Smooth muscle cell (in vitro differentiated cells): ENCODE results near the gene ZFYVE27. TPM values are rescaled to one million over a fixed set of nuclear protein-coding genes. Genes with fewer than 3 reads are reported as not detected.

Source experiments
- DNase-seq: peaks from one replicate; lab custom pipeline; 2025; ENCODE audit not compliant: unreplicated experiment; lab: John Stamatoyannopoulos, UW
- H2AFZ ChIP-seq: fragments of 200-600 bp; sonication (generic); 2 replicates; pipeline ENCODE4 v1.6.0; 2016; ENCODE audit warnings: antibody characterized with exemption, low read depth, mild to moderate bottlenecking
- H3F3A ChIP-seq: fragments of 200-600 bp; sonication (generic); 2 replicates; pipeline ENCODE4 v1.6.0; 2017; ENCODE audit warnings: antibody characterized with exemption, low read depth
- H3K27ac ChIP-seq: fragments of 200-600 bp; sonication (generic); 2 replicates; pipeline ENCODE4 v1.5.1; 2016; ENCODE audit warnings: low read depth, mild to moderate bottlenecking
- H3K27me3 ChIP-seq: fragments of 200-600 bp; sonication (generic); 2 replicates; pipeline ENCODE4 v1.6.1; 2016; ENCODE audit warnings: low read depth, mild to moderate bottlenecking
- H3K36me3 ChIP-seq: fragments of 200-600 bp; sonication (generic); 2 replicates; pipeline ENCODE4 v1.5.1; 2016; ENCODE audit warnings: low read depth
- H3K4me1 ChIP-seq: fragments of 200-600 bp; sonication (generic); 2 replicates; pipeline ENCODE4 v1.5.1; 2016; ENCODE audit warnings: low read depth
- H3K4me2 ChIP-seq: fragments of 200-600 bp; sonication (generic); 2 replicates; pipeline ENCODE4 v1.6.0; 2016; ENCODE audit warnings: mild to moderate bottlenecking
- H3K4me3 ChIP-seq: fragments of 200-600 bp; sonication (generic); 2 replicates; pipeline ENCODE4 v1.5.1; 2016; ENCODE audit warnings: mild to moderate bottlenecking
- H3K79me2 ChIP-seq: fragments of 200-600 bp; sonication (generic); 2 replicates; pipeline ENCODE4 v1.6.0; 2016; ENCODE audit warnings: low read depth, mild to moderate bottlenecking
- H3K9ac ChIP-seq: fragments of 200-600 bp; sonication (generic); 2 replicates; pipeline ENCODE4 v1.6.0; 2016; ENCODE audit warnings: low read depth
- H3K9me3 ChIP-seq: fragments of 200-600 bp; sonication (generic); replicated peaks from 2 replicates; pipeline ENCODE4 v1.5.1; 2016; ENCODE audit warnings: low read depth
- H4K20me1 ChIP-seq: fragments of 200-600 bp; sonication (generic); 2 replicates; pipeline ENCODE4 v1.6.0; 2016; ENCODE audit warnings: low read depth
- CTCF ChIP-seq: fragments of 200-600 bp; sonication (generic); IDR thresholded peaks from 2 replicates; pipeline ENCODE4 v1.5.1; 2017; ENCODE audit warnings: borderline replicate concordance, mild to moderate bottlenecking, antibody characterized with exemption; ENCODE audit not compliant: insufficient read depth, poor library complexity, severe bottlenecking
- WGBS: methylation state at CpG from one replicate; pipeline ENCODE4 v1.1.7; 2016; ENCODE audit warnings: low lambda C conversion rate; 5-methylcytosine and 5-hydroxymethylcytosine counted together
- polyA plus RNA-seq: library from polyadenylated mRNA; unstranded; fragments of >200 nt; fragmentation: Nextera tagmentation; extraction: Ambion mirVana; gene quantifications from 2 replicates; pipeline ENCODE4 v1.2.1, GENCODE V29; 2016
- total RNA-seq: library from RNA; depleted of rRNA; stranded (reverse); fragments of >200 nt; gene quantifications from 2 replicates; pipeline ENCODE4 v1.2.3, GENCODE V29; 2014

Gene ZFYVE27
- total and polyA plus RNA-seq, 2 experiments from 2014 or later, result 7.0 to 11.4 TPM

- 95% methylated on average over 22 of the region's 22 CpGs for WGBS
- H2AFZ ChIP-seq, result no peak overlapping the region
- peaks cover 40% of the 10 kb centered on the region for H3K27me3 ChIP-seq
- H3K9me3 ChIP-seq, result no peaks in the 10 kb centered on the region
- no peaks in the 10 kb centered on the region for H3F3A ChIP-seq
- H4K20me1 ChIP-seq, result peaks cover 7% of the 10 kb centered on the region
- DNase-seq, result no peak
- no peaks in the 10 kb centered on the region for H3K79me2 ChIP-seq
- peaks cover 20% of the 10 kb centered on the region for H3K4me1 ChIP-seq
- no peak overlapping the region for H3K4me3 ChIP-seq
- H3K4me2 ChIP-seq, result no peak overlapping the region
- H3K9ac ChIP-seq, result no peak overlapping the region
- no peak overlapping the region for H3K27ac ChIP-seq
- TF ChIP-seq CTCF, result no peak
- no peaks in the 10 kb centered on the region for H3K36me3 ChIP-seq
Measured at GRCh38 chr10:97766996-97767924, 30.3 kb downstream of the ZFYVE27 start.

DNA sequence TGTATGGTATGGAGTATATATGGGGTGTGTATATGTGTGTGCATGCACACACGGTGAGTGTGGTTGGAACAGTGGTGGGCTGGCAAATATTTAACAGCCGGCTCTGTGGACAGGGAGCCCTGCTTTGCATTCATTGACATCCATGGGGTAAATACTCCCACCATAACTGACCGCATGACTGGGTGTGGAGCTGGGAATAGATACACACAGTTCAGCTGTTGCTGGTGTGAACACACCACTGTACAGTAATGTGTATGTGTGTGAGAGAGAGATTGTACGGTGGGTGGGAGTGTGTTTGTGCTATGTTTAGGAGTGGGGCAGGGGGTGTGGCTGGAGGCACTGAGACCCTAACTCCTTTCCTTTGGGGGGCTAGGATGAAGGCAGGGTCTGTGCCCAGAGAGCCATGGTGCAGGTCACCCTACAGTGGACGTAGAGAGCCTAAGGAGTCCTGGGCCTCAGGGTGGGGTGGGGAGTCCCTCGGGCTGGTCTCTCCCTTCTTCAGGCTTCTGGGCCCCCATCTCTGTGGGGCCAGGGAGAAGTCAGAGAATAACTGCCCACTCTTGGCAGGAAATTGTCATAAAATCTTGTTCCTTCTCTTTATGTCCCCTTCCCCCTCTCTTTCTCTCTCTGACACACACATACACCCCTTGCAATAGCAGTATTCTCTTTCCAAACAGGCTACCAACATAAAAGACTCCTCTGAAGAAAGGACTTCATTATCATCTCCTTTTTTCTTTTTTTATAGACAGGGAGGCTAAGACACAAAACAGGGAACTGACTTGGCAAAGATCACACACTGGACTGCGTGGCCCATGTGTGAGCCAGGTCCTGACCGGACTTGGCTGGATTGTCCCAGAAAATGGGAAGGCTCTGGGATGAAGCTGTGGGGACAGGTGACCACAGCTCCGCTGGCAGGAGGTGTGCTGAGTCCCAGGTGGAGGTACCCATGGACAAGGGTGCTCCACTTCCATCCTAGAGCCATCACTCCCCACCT, 31.7 kb downstream of the ZFYVE27 start:
- Histone ChIP-seq H3K9ac (no peak overlapping the region), H3K4me1 (peaks cover 8% of the 10 kb centered on the region), H4K20me1 (peaks cover 10% of the 10 kb centered on the region), H3K4me2 (no peak overlapping the region), H3K36me3 (no peaks in the 10 kb centered on the region), H3K27me3 (peaks cover 54% of the 10 kb centered on the region), H3K9me3 (no peaks in the 10 kb centered on the region), H3F3A (no peaks in the 10 kb centered on the region), H2AFZ (no peak overlapping the region), H3K4me3 (no peak overlapping the region), H3K27ac (no peak overlapping the region), H3K79me2 (no peaks in the 10 kb centered on the region)
- no peak for DNase-seq
- no peak for TF ChIP-seq CTCF
- 92% methylated on average over 9 of the region's 9 CpGs for WGBS

- Histone ChIP-seq H3K4me2 (no peak overlapping the region), H2AFZ (no peak overlapping the region), H3K4me3 (no peak overlapping the region), H3K9me3 (no peaks in the 10 kb centered on the region), H4K20me1 (peaks cover 10% of the 10 kb centered on the region), H3F3A (no peaks in the 10 kb centered on the region), H3K9ac (no peak overlapping the region), H3K36me3 (no peaks in the 10 kb centered on the region), H3K4me1 (peaks cover 8% of the 10 kb centered on the region), H3K27ac (no peak overlapping the region), H3K27me3 (peaks cover 62% of the 10 kb centered on the region), H3K79me2 (no peaks in the 10 kb centered on the region)
- no peak for TF ChIP-seq CTCF
- WGBS, result 76% methylated on average over 5 of the region's 5 CpGs
- DNase-seq, result no peak
Measured at GRCh38 chr10:97770255-97770654, 33.3 kb downstream of the ZFYVE27 start.
